Measurements from ENCODE around the gene PYCARD.

PYCARD gene

GRCh38 chr16:31168848-31169247, 33.7 kb downstream of the PYCARD start:
- TF ChIP-seq, protein P1, sequence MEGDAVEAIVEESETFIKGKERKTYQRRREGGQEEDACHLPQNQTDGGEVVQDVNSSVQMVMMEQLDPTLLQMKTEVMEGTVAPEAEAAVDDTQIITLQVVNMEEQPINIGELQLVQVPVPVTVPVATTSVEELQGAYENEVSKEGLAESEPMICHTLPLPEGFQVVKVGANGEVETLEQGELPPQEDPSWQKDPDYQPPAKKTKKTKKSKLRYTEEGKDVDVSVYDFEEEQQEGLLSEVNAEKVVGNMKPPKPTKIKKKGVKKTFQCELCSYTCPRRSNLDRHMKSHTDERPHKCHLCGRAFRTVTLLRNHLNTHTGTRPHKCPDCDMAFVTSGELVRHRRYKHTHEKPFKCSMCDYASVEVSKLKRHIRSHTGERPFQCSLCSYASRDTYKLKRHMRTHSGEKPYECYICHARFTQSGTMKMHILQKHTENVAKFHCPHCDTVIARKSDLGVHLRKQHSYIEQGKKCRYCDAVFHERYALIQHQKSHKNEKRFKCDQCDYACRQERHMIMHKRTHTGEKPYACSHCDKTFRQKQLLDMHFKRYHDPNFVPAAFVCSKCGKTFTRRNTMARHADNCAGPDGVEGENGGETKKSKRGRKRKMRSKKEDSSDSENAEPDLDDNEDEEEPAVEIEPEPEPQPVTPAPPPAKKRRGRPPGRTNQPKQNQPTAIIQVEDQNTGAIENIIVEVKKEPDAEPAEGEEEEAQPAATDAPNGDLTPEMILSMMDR (conservative IDR thresholded peaks at IDR 0.05; ENCODE audit: low read depth): no peak
- ChIA-PET CTCF (no interaction called here), POLR2A (ENCODE audit: low non-redundant PET) (no interaction called here)
- peak; percentile 62 for DNase-seq (ENCODE audit: low spot score)
- no peak overlapping the region for H3K27ac ChIP-seq

GRCh38 chr16:31167315-31167714, 35.2 kb downstream of the PYCARD start:
- TF ChIP-seq, protein P1 (conservative IDR thresholded peaks at IDR 0.05; ENCODE audit: low read depth): no peak
- no peak overlapping the region for H3K27ac ChIP-seq
- CTCF ChIA-PET: no interaction called here
- POLR2A ChIA-PET (ENCODE audit: low non-redundant PET): no interaction called here
- no peak for DNase-seq (ENCODE audit: low spot score)

- no peak overlapping the region for H3K27ac ChIP-seq
- ChIA-PET POLR2A (ENCODE audit: low non-redundant PET) (no interaction called here), CTCF (interaction anchor here (2.0 kb wide), 1 partner anchor 15 kb away, joined by 10 read pairs; no protein-coding TSS in a partner anchor)
- TF ChIP-seq, protein P1 (conservative IDR thresholded peaks at IDR 0.05; ENCODE audit: low read depth): no peak
- DNase-seq (ENCODE audit: low spot score): no peak
Measured at GRCh38 chr16:31157136-31157535, 45.4 kb downstream of the PYCARD start.

Measured in RWPE1 (cell line).